HEK293 (cell line): Measurements from ENCODE around the gene KRTAP5-4.

Experiments
- CTCF ChIA-PET: fragments of 350-600 bp; formaldehyde crosslinking; extraction: SDS; loops from one replicate; lab custom pipeline; 2021; ENCODE audit warnings: antibody characterized with exemption; lab: Yijun Ruan, JAX
- POLR2A ChIA-PET: fragments of 300-600 bp; formaldehyde crosslinking; extraction: SDS; loops from one replicate; lab custom pipeline; 2020; ENCODE audit warnings: antibody characterized with exemption, inconsistent platforms; lab: Yijun Ruan, JAX
- H3K27ac ChIP-seq: fragments of 200-500 bp; sonication (Bioruptor generic); 2 replicates; pipeline ENCODE4 v1.5.1; 2014; ENCODE audit warnings: low read depth, low read length, control low read depth, inconsistent platforms; ENCODE audit errors: extremely low read depth
- H3K36me3 ChIP-seq, 2 experiments: fragments of 200-500 bp in 1 of 2; sonication (Bioruptor generic) in 1 of 2; 1 replicate in 1 of 2; 2 replicates in 1 of 2; pipeline ENCODE4 v1.5.1; 2014 to 2017; ENCODE audit warnings: inconsistent platforms in 2 of 2, low read length in 2 of 2; ENCODE audit not compliant: control insufficient read depth in 2 of 2, insufficient read depth in 1 of 2
- H3K4me1 ChIP-seq: fragments of 200-500 bp; sonication (Bioruptor generic); 2 replicates; pipeline ENCODE4 v1.5.1; 2014; ENCODE audit warnings: mild to moderate bottlenecking, low read length, inconsistent platforms; ENCODE audit not compliant: control insufficient read depth, insufficient read depth
- H3K4me3 ChIP-seq: 2 replicates; pipeline ENCODE4 v1.5.1; 2011; ENCODE audit warnings: low read depth, mild to moderate bottlenecking, control low read depth, low read length, moderate library complexity
- H3K9me3 ChIP-seq: fragments of 200-500 bp; sonication (Bioruptor generic); 2 replicates; pipeline ENCODE4 v1.5.1; 2014; ENCODE audit warnings: low read depth, low read length, inconsistent platforms; ENCODE audit not compliant: control insufficient read depth, insufficient read depth
- BCL11B ChIP-seq: fragments of 450-650 bp; formaldehyde crosslinking; IDR thresholded peaks from 2 replicates; pipeline ENCODE4 v1.5.1; 2016; ENCODE audit warnings: low read depth, missing biosample characterization, missing genetic modification characterization
- HOXD13 ChIP-seq: sonication (generic); formaldehyde crosslinking; IDR thresholded peaks from 2 replicates; pipeline ENCODE4 v1.8.0; 2022; ENCODE audit warnings: missing genetic modification reagents, borderline replicate concordance
- OVOL3 ChIP-seq: fragments of 450-650 bp; formaldehyde crosslinking; IDR thresholded peaks from 2 replicates; pipeline ENCODE4 v1.5.1; 2016; ENCODE audit warnings: missing biosample characterization, missing genetic modification characterization
- PRDM1 ChIP-seq: fragments of 450-650 bp; formaldehyde crosslinking; IDR thresholded peaks from 2 replicates; pipeline ENCODE4; 2016; ENCODE audit warnings: missing biosample characterization, missing genetic modification characterization
- PRDM4 ChIP-seq: fragments of 450-650 bp; formaldehyde crosslinking; IDR thresholded peaks from 2 replicates; pipeline ENCODE4 v1.5.1; 2017; ENCODE audit warnings: missing biosample characterization, missing genetic modification characterization
- ZBTB20 ChIP-seq: fragments of 450-650 bp; formaldehyde crosslinking; IDR thresholded peaks from 2 replicates; pipeline ENCODE4 v1.5.1; 2016; ENCODE audit warnings: missing biosample characterization, missing genetic modification characterization
- ZNF157 ChIP-seq: fragments of 450-650 bp; formaldehyde crosslinking; IDR thresholded peaks from 2 replicates; pipeline ENCODE4 v1.5.1; 2016; ENCODE audit warnings: missing biosample characterization, missing genetic modification characterization
- ZNF169 ChIP-seq: fragments of 450-650 bp; formaldehyde crosslinking; IDR thresholded peaks from 2 replicates; pipeline ENCODE4 v1.5.1; 2016; ENCODE audit warnings: missing biosample characterization, missing genetic modification characterization
- ZNF239 ChIP-seq: fragments of 450-650 bp; formaldehyde crosslinking; IDR thresholded peaks from 2 replicates; pipeline ENCODE4 v1.5.1; 2016; ENCODE audit warnings: missing biosample characterization, missing genetic modification characterization
- ZNF266 ChIP-seq: fragments of 450-650 bp; formaldehyde crosslinking; IDR thresholded peaks from 2 replicates; pipeline ENCODE4 v1.5.1; 2016; ENCODE audit warnings: missing biosample characterization, missing genetic modification characterization, low read depth
- ZNF302 ChIP-seq: fragments of 450-650 bp; formaldehyde crosslinking; IDR thresholded peaks from 2 replicates; pipeline ENCODE4 v1.5.1; 2016; ENCODE audit warnings: missing biosample characterization, missing genetic modification characterization, low read depth
- ZNF341 ChIP-seq: fragments of 450-650 bp; formaldehyde crosslinking; IDR thresholded peaks from 2 replicates; pipeline ENCODE4; 2016; ENCODE audit warnings: low read depth, missing biosample characterization, missing genetic modification characterization
- ZNF394 ChIP-seq: fragments of 450-650 bp; formaldehyde crosslinking; IDR thresholded peaks from 2 replicates; pipeline ENCODE4 v1.5.1; 2016; ENCODE audit warnings: missing biosample characterization, missing genetic modification characterization, mild to moderate bottlenecking, moderate library complexity, borderline replicate concordance
- ZNF501 ChIP-seq: fragments of 450-650 bp; formaldehyde crosslinking; IDR thresholded peaks from 2 replicates; pipeline ENCODE4 v1.5.1; 2016; ENCODE audit warnings: missing biosample characterization, missing genetic modification characterization
- ZNF544 ChIP-seq: fragments of 450-650 bp; formaldehyde crosslinking; IDR thresholded peaks from 2 replicates; pipeline ENCODE4 v1.5.0; 2017; ENCODE audit warnings: missing biosample characterization, missing genetic modification characterization
- ZNF621 ChIP-seq: fragments of 450-650 bp; formaldehyde crosslinking; IDR thresholded peaks from 2 replicates; pipeline ENCODE4 v1.5.1; 2017; ENCODE audit warnings: missing biosample characterization, missing genetic modification characterization
- ZNF660 ChIP-seq: fragments of 450-650 bp; IDR thresholded peaks from 2 replicates; pipeline ENCODE4 v1.5.1; 2018; ENCODE audit warnings: missing biosample characterization, mild to moderate bottlenecking, missing genetic modification characterization
- ZNF777 ChIP-seq: fragments of 450-650 bp; formaldehyde crosslinking; IDR thresholded peaks from 2 replicates; pipeline ENCODE4 v1.5.1; 2017; ENCODE audit warnings: missing biosample characterization, missing genetic modification characterization, borderline replicate concordance
- ZNF830 ChIP-seq: fragments of 450-650 bp; IDR thresholded peaks from 2 replicates; pipeline ENCODE4 v1.5.0; 2018; ENCODE audit warnings: missing biosample characterization, missing genetic modification characterization, low read depth, mild to moderate bottlenecking, moderate library complexity
- TF ChIP-seq, protein P1 (sequence below): fragments of 450-650 bp; formaldehyde crosslinking; IDR thresholded peaks from 2 replicates; pipeline ENCODE4 v1.5.1; 2016; ENCODE audit warnings: missing biosample characterization, missing genetic modification characterization
- TF ChIP-seq, protein P2 (sequence below): fragments of 450-650 bp; formaldehyde crosslinking; IDR thresholded peaks from 2 replicates; pipeline ENCODE4 v1.5.1; 2016; ENCODE audit warnings: missing biosample characterization, missing genetic modification characterization

Gene KRTAP5-4

GRCh38 chr11:1652442-1652770, 30.5 kb upstream of the KRTAP5-4 start:
- Histone ChIP-seq H3K9me3 (no peaks in the 10 kb centered on the region), H3K36me3 (no peaks in the 10 kb centered on the region), H3K4me3 (no peak overlapping the region), H3K4me1 (no peaks in the 10 kb centered on the region), H3K27ac (no peak overlapping the region)
- CTCF ChIA-PET = interaction anchor here (0.6 to 6.4 kb wide), 64 partner anchors 9 to 735 kb away, joined by 3 to 138 read pairs (median 5); partner anchors contain the start of genes KRTAP5-6 and SYT8
- TF ChIP-seq ZNF621 (tag by site-specific recombination) (no peak), ZNF660 (tag by site-specific recombination) (no peak), ZNF169 (no peak), ZNF239 (tag by site-specific recombination) (no peak), ZNF266 (tag by site-specific recombination) (no peak), OVOL3 (tag by site-specific recombination) (no peak), ZNF544 (tag by site-specific recombination) (no peak), ZNF394 (tag by site-specific recombination) (no peak), ZNF501 (tag by site-specific recombination) (no peak), PRDM4 (tag by site-specific recombination) (no peak), HOXD13 (CRISPR knock-in tag) (no peak), ZBTB20 (tag by site-specific recombination) (no peak)
- TF ChIP-seq, protein P1, sequence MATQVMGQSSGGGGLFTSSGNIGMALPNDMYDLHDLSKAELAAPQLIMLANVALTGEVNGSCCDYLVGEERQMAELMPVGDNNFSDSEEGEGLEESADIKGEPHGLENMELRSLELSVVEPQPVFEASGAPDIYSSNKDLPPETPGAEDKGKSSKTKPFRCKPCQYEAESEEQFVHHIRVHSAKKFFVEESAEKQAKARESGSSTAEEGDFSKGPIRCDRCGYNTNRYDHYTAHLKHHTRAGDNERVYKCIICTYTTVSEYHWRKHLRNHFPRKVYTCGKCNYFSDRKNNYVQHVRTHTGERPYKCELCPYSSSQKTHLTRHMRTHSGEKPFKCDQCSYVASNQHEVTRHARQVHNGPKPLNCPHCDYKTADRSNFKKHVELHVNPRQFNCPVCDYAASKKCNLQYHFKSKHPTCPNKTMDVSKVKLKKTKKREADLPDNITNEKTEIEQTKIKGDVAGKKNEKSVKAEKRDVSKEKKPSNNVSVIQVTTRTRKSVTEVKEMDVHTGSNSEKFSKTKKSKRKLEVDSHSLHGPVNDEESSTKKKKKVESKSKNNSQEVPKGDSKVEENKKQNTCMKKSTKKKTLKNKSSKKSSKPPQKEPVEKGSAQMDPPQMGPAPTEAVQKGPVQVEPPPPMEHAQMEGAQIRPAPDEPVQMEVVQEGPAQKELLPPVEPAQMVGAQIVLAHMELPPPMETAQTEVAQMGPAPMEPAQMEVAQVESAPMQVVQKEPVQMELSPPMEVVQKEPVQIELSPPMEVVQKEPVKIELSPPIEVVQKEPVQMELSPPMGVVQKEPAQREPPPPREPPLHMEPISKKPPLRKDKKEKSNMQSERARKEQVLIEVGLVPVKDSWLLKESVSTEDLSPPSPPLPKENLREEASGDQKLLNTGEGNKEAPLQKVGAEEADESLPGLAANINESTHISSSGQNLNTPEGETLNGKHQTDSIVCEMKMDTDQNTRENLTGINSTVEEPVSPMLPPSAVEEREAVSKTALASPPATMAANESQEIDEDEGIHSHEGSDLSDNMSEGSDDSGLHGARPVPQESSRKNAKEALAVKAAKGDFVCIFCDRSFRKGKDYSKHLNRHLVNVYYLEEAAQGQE (tag by site-specific recombination) = no peak
- TF ChIP-seq, protein P2, sequence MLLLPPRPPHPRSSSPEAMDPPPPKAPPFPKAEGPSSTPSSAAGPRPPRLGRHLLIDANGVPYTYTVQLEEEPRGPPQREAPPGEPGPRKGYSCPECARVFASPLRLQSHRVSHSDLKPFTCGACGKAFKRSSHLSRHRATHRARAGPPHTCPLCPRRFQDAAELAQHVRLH (tag by site-specific recombination) = no peak
- POLR2A ChIA-PET = interaction anchor here (1.1 to 1.3 kb wide), 2 partner anchors 41 to 500 kb away, joined by 4 to 9 read pairs; no protein-coding TSS in a partner anchor

DNA sequence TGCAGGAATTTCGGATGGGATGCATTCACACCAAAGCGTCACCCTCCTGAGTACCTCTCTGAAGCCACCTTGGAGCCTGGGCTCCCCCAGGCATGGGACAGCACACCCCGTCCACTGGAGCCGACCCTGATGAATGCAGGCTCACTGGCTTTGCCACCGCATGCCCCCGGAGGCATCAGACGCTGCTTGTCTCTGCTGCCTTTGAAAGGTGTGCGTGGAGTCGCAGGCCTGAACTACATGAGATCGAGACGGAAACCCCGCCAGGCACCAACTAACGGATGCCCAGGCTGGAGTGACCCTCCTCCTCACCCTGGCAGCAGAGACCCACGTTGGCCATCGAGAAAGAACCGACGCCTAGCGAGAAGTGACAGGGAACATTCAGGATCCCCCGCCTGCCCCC, 30.1 kb upstream of the KRTAP5-4 start:
- ChIA-PET CTCF (interaction anchor here (0.6 to 6.4 kb wide), 56 partner anchors 9 to 735 kb away, joined by 3 to 138 read pairs (median 5); partner anchors contain the start of genes KRTAP5-6 and SYT8), POLR2A (interaction anchor here (1.1 to 1.3 kb wide), 2 partner anchors 41 to 500 kb away, joined by 4 to 9 read pairs; no protein-coding TSS in a partner anchor)
- Histone ChIP-seq H3K9me3 (no peaks in the 10 kb centered on the region), H3K27ac (no peak overlapping the region), H3K4me3 (no peak overlapping the region), H3K4me1 (no peaks in the 10 kb centered on the region), H3K36me3 (no peaks in the 10 kb centered on the region)
- TF ChIP-seq ZNF341 (tag by site-specific recombination) = no peak
- no peak for TF ChIP-seq ZNF830
- no peak for TF ChIP-seq PRDM1
- no peak for TF ChIP-seq BCL11B (tag by site-specific recombination)
- TF ChIP-seq ZNF302 (tag by site-specific recombination) = no peak
- no peak for TF ChIP-seq ZNF777 (tag by site-specific recombination)
- no peak for TF ChIP-seq ZNF157 (tag by site-specific recombination)
